Transverse colon (tissue), 3 donors: Measurements from ENCODE around the gene ANKRD62.

ENCODE experiments used
- CTCF ChIP-seq, 5 experiments: fragments of 200-600 bp in 3 of 5; fragments of 450-650 bp in 2 of 5; sonication (generic) in 3 of 5; IDR thresholded peaks; 1 replicate in 2 of 5; 2 replicates in 3 of 5; pipeline ENCODE4 v1.5.1; 2016 to 2017; ENCODE audit warnings: antibody characterized with exemption in 5 of 5, inconsistent platforms in 3 of 5, mild to moderate bottlenecking in 2 of 5, moderate library complexity in 1 of 5
- POLR2A ChIP-seq: fragments of 450-650 bp; IDR thresholded peaks from one replicate; pipeline ENCODE4 v1.6.1; 2016; ENCODE audit warnings: antibody characterized with exemption, mild to moderate bottlenecking, moderate library complexity

- TF ChIP-seq POLR2A = no peak
- no peak for TF ChIP-seq CTCF (IDR thresholded peaks at IDR 0.05)
These were observed 40.8 kb upstream of the ANKRD62 start for GRCh38 chr18:12052866-12053265.
